Left ventricle myocardium superior (tissue), 1 donor: ENCODE results near the gene RETREG1. TPM values are rescaled to one million over a fixed set of nuclear protein-coding genes. Genes with fewer than 3 reads are reported as not detected.
"Not testable (repeated sequence)": the region's sequence is repeated elsewhere in the genome, so short reads cannot be mapped to it uniquely, and the experiment has no call there.

Experiments
- ATAC-seq: fragments of 200-7000 bp; cut with Tn5 transposase; one replicate; pipeline ENCODE4 v1.9.1; 2020; ENCODE audit warnings: mild to moderate bottlenecking, moderate library complexity
- DNase-seq: peaks from one replicate; pipeline ENCODE4 v3.0.0-alpha.2; 2020
- intact Hi-C: fragments of 100-400 bp; cut with micrococcal nuclease; formaldehyde crosslinking; loops from one replicate; pipeline ENCODE4 v1.11.0; 2022
- total RNA-seq: library from RNA; stranded (reverse); fragmentation: NEBNext Ultra II Directional; extraction: Animal tissue kit (Norgen Biotek cat#: 25700); gene quantifications from one replicate; pipeline ENCODE4 v1.2.1, GENCODE V29; 2021
- donor health status: DM: no; HTN: yes; CAD: no; lungs with severe emphysema.

The RETREG1 gene
- total RNA-seq, 1 donor from 2014 or later = 202 TPM

GRCh38 chr5:16618138-16618897, 1.5 kb upstream of the RETREG1 start:
- no peak for DNase-seq

GRCh38 chr5:16617274-16617968, 624 bp upstream of the RETREG1 start:
- DNase-seq (peak; percentile 63), ATAC-seq (peak; percentile 59)
- intact Hi-C loops = no loop called here

More at GRCh38 chr5:16618138-16618897, 1.5 kb upstream of the RETREG1 start:
- peak; percentile 17 for ATAC-seq
- intact Hi-C loops = no loop called here

GRCh38 chr5:16615741-16616535, 859 bp downstream of the RETREG1 start:
- intact Hi-C loops = no loop called here

GRCh38 chr5:16612007-16612406, 4.8 kb downstream of the RETREG1 start:
- ATAC-seq = no peak
- no peak for DNase-seq
- intact Hi-C loops = no loop called here

More at GRCh38 chr5:16615741-16616535, 859 bp downstream of the RETREG1 start:
- DNase-seq = no peak
- ATAC-seq = peak; percentile 38

- intact Hi-C loops, DNase-seq, ATAC-seq: not testable (repeated sequence)
These were observed 5.9 kb downstream of the RETREG1 start for GRCh38 chr5:16610896-16611295.

- DNase-seq = no peak
- ATAC-seq = no peak
- intact Hi-C loops = no loop called here
These were observed 7.4 kb downstream of the RETREG1 start for GRCh38 chr5:16609412-16609811.

GRCh38 chr5:16606628-16607027, 10.2 kb downstream of the RETREG1 start:
- intact Hi-C loops = no loop called here
- ATAC-seq (no peak), DNase-seq (no peak)

- ATAC-seq = no peak
- intact Hi-C loops = no loop called here
- DNase-seq = no peak
These were observed 13.1 kb downstream of the RETREG1 start for GRCh38 chr5:16603701-16604100.

- intact Hi-C loops = no loop called here
- ATAC-seq (no peak), DNase-seq (no peak)
These were observed 13.5 kb downstream of the RETREG1 start for GRCh38 chr5:16603295-16603694.

- intact Hi-C loops = no loop called here
- ATAC-seq (no peak), DNase-seq (no peak)
These were observed 14.6 kb downstream of the RETREG1 start for GRCh38 chr5:16602182-16602581.

- intact Hi-C loops = no loop called here
- DNase-seq (no peak), ATAC-seq (peak; percentile 10)
These were observed 15.9 kb downstream of the RETREG1 start for GRCh38 chr5:16600946-16601345.

GRCh38 chr5:16600397-16600796, 16.4 kb downstream of the RETREG1 start:
- DNase-seq (peak; percentile 79), ATAC-seq (peak; percentile 85)
- intact Hi-C loops = no loop called here

- intact Hi-C loops = no loop called here
- ATAC-seq (peak; percentile 33), DNase-seq (no peak)
These were observed 18.7 kb downstream of the RETREG1 start for GRCh38 chr5:16597946-16598694.

- DNase-seq (no peak), ATAC-seq (peak; percentile 26)
These were observed 20.2 kb downstream of the RETREG1 start for GRCh38 chr5:16596581-16596940.

GRCh38 chr5:16595881-16596580, 20.8 kb downstream of the RETREG1 start:
- ATAC-seq (no peak), DNase-seq (no peak)
- intact Hi-C loops = no loop called here

More at GRCh38 chr5:16596581-16596940, 20.2 kb downstream of the RETREG1 start:
- intact Hi-C loops = no loop called here

- DNase-seq = no peak
- intact Hi-C loops = no loop called here
- ATAC-seq = no peak
These were observed 23.2 kb downstream of the RETREG1 start for GRCh38 chr5:16593628-16594027.

- intact Hi-C loops = no loop called here
- DNase-seq (no peak), ATAC-seq (peak; percentile 8)
These were observed 23.8 kb downstream of the RETREG1 start for GRCh38 chr5:16593013-16593412.

- ATAC-seq (no peak), DNase-seq (no peak)
- intact Hi-C loops = no loop called here
These were observed 24.5 kb downstream of the RETREG1 start for GRCh38 chr5:16592255-16592654.

GRCh38 chr5:16590685-16591084, 26.1 kb downstream of the RETREG1 start:
- DNase-seq = no peak
- intact Hi-C loops = no loop called here
- ATAC-seq = no peak
